WTC11 (cell line): ENCODE results near the gene SNRPB2. TPM values are rescaled to one million over a fixed set of nuclear protein-coding genes. Genes with fewer than 3 reads are reported as not detected.

Experiments
- ATAC-seq: fragments of 200-7000 bp; cut with Tn5 transposase; 2 replicates; pipeline ENCODE4 v1.10.0; 2021; ENCODE audit warnings: mild to moderate bottlenecking, moderate library complexity
- CTCF ChIA-PET: fragments of 300-600 bp; sonication (Branson Sonifier 250); formaldehyde crosslinking; loops from one replicate; lab custom pipeline; 2021; ENCODE audit warnings: antibody characterized with exemption; lab: Charles Lee
- POLR2A ChIA-PET: fragments of 350-600 bp; sonication (Branson Sonifier 250); formaldehyde crosslinking; loops from one replicate; lab custom pipeline; 2021; ENCODE audit warnings: antibody characterized with exemption; lab: Charles Lee
- DNase-seq: peaks from one replicate; pipeline ENCODE4 v3.0.0; 2021; ENCODE audit warnings: low spot score
- H3K27ac Mint-ChIP-seq: 2 replicates; pipeline ENCODE4 v1.8.0; 2021; ENCODE audit warnings: mixed read lengths
- H3K27me3 Mint-ChIP-seq: 2 replicates; pipeline ENCODE4 v1.8.0; 2021; ENCODE audit warnings: low read depth, mild to moderate bottlenecking, moderate library complexity, mixed read lengths
- H3K36me3 Mint-ChIP-seq: 2 replicates; pipeline ENCODE4 v1.8.0; 2021; ENCODE audit warnings: mixed read lengths
- H3K4me1 Mint-ChIP-seq: 2 replicates; pipeline ENCODE4 v1.8.0; 2022; ENCODE audit warnings: mixed read lengths
- H3K4me3 Mint-ChIP-seq: 2 replicates; pipeline ENCODE4 v1.8.0; 2021; ENCODE audit warnings: mild to moderate bottlenecking, moderate library complexity, mixed read lengths
- H3K9me3 Mint-ChIP-seq: 2 replicates; pipeline ENCODE4 v1.8.0; 2021; ENCODE audit warnings: mixed read lengths
- CDX4 ChIP-seq: fragments of 250-450 bp; sonication (Bioruptor Pico); IDR thresholded peaks from 2 replicates; pipeline ENCODE4 v1.9.0; 2021; ENCODE audit warnings: moderate library complexity, mild to moderate bottlenecking, inconsistent platforms, borderline replicate concordance
- E2F1 ChIP-seq: sonication (generic); formaldehyde crosslinking; IDR thresholded peaks from 2 replicates; pipeline ENCODE4 v1.8.0; 2022; ENCODE audit warnings: mild to moderate bottlenecking, missing genetic modification reagents
- ELF4 ChIP-seq: sonication (generic); formaldehyde crosslinking; IDR thresholded peaks from 2 replicates; pipeline ENCODE4 v1.8.1; 2022; ENCODE audit warnings: low read depth, mild to moderate bottlenecking, moderate library complexity, missing genetic modification reagents
- ESRRA ChIP-seq: sonication (generic); formaldehyde crosslinking; IDR thresholded peaks from 2 replicates; pipeline ENCODE4 v1.8.1; 2022; ENCODE audit warnings: mild to moderate bottlenecking, missing genetic modification reagents, borderline replicate concordance
- ETV6 ChIP-seq: sonication (generic); formaldehyde crosslinking; IDR thresholded peaks from 2 replicates; pipeline ENCODE4 v1.8.1; 2022; ENCODE audit warnings: mild to moderate bottlenecking, missing genetic modification reagents
- FOXJ3 ChIP-seq: sonication (generic); formaldehyde crosslinking; IDR thresholded peaks from 2 replicates; pipeline ENCODE4 v1.9.0; 2021; ENCODE audit warnings: missing genetic modification reagents, mild to moderate bottlenecking, borderline replicate concordance
- GABPB1 ChIP-seq: sonication (generic); formaldehyde crosslinking; IDR thresholded peaks from 2 replicates; pipeline ENCODE4 v1.8.1; 2023; ENCODE audit warnings: mild to moderate bottlenecking, missing genetic modification reagents
- GRHL2 ChIP-seq: fragments of 250-450 bp; sonication (Bioruptor Pico); IDR thresholded peaks from 2 replicates; pipeline ENCODE4 v1.8.0; 2022; ENCODE audit warnings: mild to moderate bottlenecking, moderate library complexity; ENCODE audit not compliant: insufficient replicate concordance, severe bottlenecking
- GTF2I ChIP-seq: fragments of 250-450 bp; sonication (Bioruptor Pico); conservative IDR thresholded peaks from 2 replicates; pipeline ENCODE4 v1.4.0; 2021; ENCODE audit warnings: mild to moderate bottlenecking
- HMGA2 ChIP-seq: fragments of 250-450 bp; sonication (Bioruptor Pico); IDR thresholded peaks from 2 replicates; pipeline ENCODE4 v1.4.0; 2021; ENCODE audit warnings: mild to moderate bottlenecking, moderate library complexity
- IRF2 ChIP-seq: sonication (generic); formaldehyde crosslinking; IDR thresholded peaks from 2 replicates; pipeline ENCODE4 v1.8.0; 2022; ENCODE audit warnings: low read depth, missing genetic modification reagents, borderline replicate concordance
- JAZF1 ChIP-seq: fragments of 250-450 bp; sonication (Bioruptor Pico); IDR thresholded peaks from 2 replicates; pipeline ENCODE4 v1.9.0; 2021; ENCODE audit warnings: moderate library complexity, mild to moderate bottlenecking, inconsistent platforms
- KAT7 ChIP-seq: sonication (generic); formaldehyde crosslinking; IDR thresholded peaks from 2 replicates; pipeline ENCODE4 v1.8.1; 2023; ENCODE audit warnings: missing genetic modification reagents, mild to moderate bottlenecking, borderline replicate concordance
- NFE2L1 ChIP-seq: sonication (generic); formaldehyde crosslinking; IDR thresholded peaks from 2 replicates; pipeline ENCODE4 v1.8.1; 2023; ENCODE audit warnings: missing genetic modification reagents
- NFYB ChIP-seq: sonication (generic); formaldehyde crosslinking; conservative IDR thresholded peaks from 2 replicates; pipeline ENCODE4 v1.8.0; 2022; ENCODE audit warnings: low read depth, missing genetic modification reagents
- NR1H2 ChIP-seq: sonication (generic); formaldehyde crosslinking; IDR thresholded peaks from 2 replicates; pipeline ENCODE4 v1.9.0; 2021; ENCODE audit warnings: mild to moderate bottlenecking, moderate library complexity, missing genetic modification reagents
- OVOL2 ChIP-seq: fragments of 250-450 bp; sonication (Bioruptor Pico); IDR thresholded peaks from 2 replicates; pipeline ENCODE4 v1.9.0; 2021; ENCODE audit warnings: mild to moderate bottlenecking, borderline replicate concordance
- RELA ChIP-seq: sonication (generic); formaldehyde crosslinking; IDR thresholded peaks from 2 replicates; pipeline ENCODE4 v1.8.1; 2022; ENCODE audit warnings: missing genetic modification reagents, mild to moderate bottlenecking, borderline replicate concordance
- SMAD3 ChIP-seq: sonication (generic); formaldehyde crosslinking; IDR thresholded peaks from 2 replicates; pipeline ENCODE4 v1.8.0; 2022; ENCODE audit warnings: missing genetic modification reagents, mild to moderate bottlenecking, borderline replicate concordance
- SOX15 ChIP-seq: fragments of 250-450 bp; sonication (Bioruptor Pico); IDR thresholded peaks from 2 replicates; pipeline ENCODE4 v1.9.0; 2021; ENCODE audit warnings: mild to moderate bottlenecking
- STAT6 ChIP-seq: sonication (generic); formaldehyde crosslinking; conservative IDR thresholded peaks from 2 replicates; pipeline ENCODE4 v1.8.1; 2023; ENCODE audit warnings: mild to moderate bottlenecking, low read depth, missing genetic modification reagents, moderate library complexity
- TEAD1 ChIP-seq: sonication (generic); formaldehyde crosslinking; IDR thresholded peaks from 2 replicates; pipeline ENCODE4 v1.8.0; 2022; ENCODE audit warnings: mild to moderate bottlenecking, missing genetic modification reagents
- ZMAT4 ChIP-seq: fragments of 250-450 bp; sonication (Bioruptor Pico); IDR thresholded peaks from 2 replicates; pipeline ENCODE4 v1.9.0; 2021; ENCODE audit warnings: mild to moderate bottlenecking
- ZNF219 ChIP-seq: sonication (generic); formaldehyde crosslinking; IDR thresholded peaks from 2 replicates; pipeline ENCODE4 v1.8.0; 2023; ENCODE audit warnings: missing genetic modification reagents, mild to moderate bottlenecking, borderline replicate concordance
- ZNF232 ChIP-seq: sonication (generic); formaldehyde crosslinking; IDR thresholded peaks from 2 replicates; pipeline ENCODE4 v1.8.0; 2022; ENCODE audit warnings: mild to moderate bottlenecking, missing genetic modification reagents
- ZNF263 ChIP-seq: sonication (generic); formaldehyde crosslinking; IDR thresholded peaks from 2 replicates; pipeline ENCODE4 v1.8.1; 2022; ENCODE audit warnings: low read depth, mild to moderate bottlenecking, moderate library complexity, missing genetic modification reagents
- ZNF281 ChIP-seq: sonication (generic); formaldehyde crosslinking; IDR thresholded peaks from 2 replicates; pipeline ENCODE4 v1.8.0; 2023; ENCODE audit warnings: mild to moderate bottlenecking, missing genetic modification reagents
- total RNA-seq: library from RNA; stranded (reverse); gene quantifications from 3 replicates; pipeline ENCODE4 v1.2.3, GENCODE V29; 2021

The SNRPB2 gene
- total RNA-seq, 1 experiment from 2014 or later = 88.3 TPM

GRCh38 chr20:16712511-16712947 lies 17.3 kb upstream of the SNRPB2 start:
- ATAC-seq = no peak
- peaks cover 18% of the 10 kb centered on the region for H3K4me1 Mint-ChIP-seq
- H3K27ac Mint-ChIP-seq = no peak overlapping the region
- no peak for DNase-seq
- H3K4me3 Mint-ChIP-seq = no peak overlapping the region
- ChIA-PET CTCF (no interaction called here), POLR2A (no interaction called here)
- TF ChIP-seq TEAD1 (CRISPR knock-in tag) (no peak), ZNF263 (CRISPR knock-in tag) (no peak), NFE2L1 (CRISPR knock-in tag) (no peak), GTF2I (CRISPR knock-in tag) (no peak), SMAD3 (CRISPR knock-in tag) (no peak), GABPB1 (CRISPR knock-in tag) (no peak), ZNF232 (CRISPR knock-in tag) (no peak), STAT6 (CRISPR knock-in tag) (no peak), ESRRA (CRISPR knock-in tag) (no peak), KAT7 (CRISPR knock-in tag) (no peak), SOX15 (CRISPR knock-in tag) (no peak), IRF2 (no peak), JAZF1 (CRISPR knock-in tag) (no peak), FOXJ3 (CRISPR knock-in tag) (no peak), CDX4 (CRISPR knock-in tag) (no peak), ZNF281 (CRISPR knock-in tag) (no peak), NFYB (no peak), E2F1 (CRISPR knock-in tag) (no peak)
- H3K27me3 Mint-ChIP-seq = no peaks in the 10 kb centered on the region
- H3K9me3 Mint-ChIP-seq = peaks cover 11% of the 10 kb centered on the region
- peaks cover 5% of the 10 kb centered on the region for H3K36me3 Mint-ChIP-seq

- H3K4me1 Mint-ChIP-seq = peaks cover 18% of the 10 kb centered on the region
- H3K27ac Mint-ChIP-seq = no peak overlapping the region
- H3K27me3 Mint-ChIP-seq = no peaks in the 10 kb centered on the region
- ATAC-seq (peak; percentile 52), DNase-seq (no peak)
- CTCF ChIA-PET = no interaction called here
- H3K36me3 Mint-ChIP-seq = no peaks in the 10 kb centered on the region
- POLR2A ChIA-PET = no interaction called here
- peaks cover 5% of the 10 kb centered on the region for H3K9me3 Mint-ChIP-seq
- H3K4me3 Mint-ChIP-seq = no peak overlapping the region
- TF ChIP-seq ZNF281 (CRISPR knock-in tag) (no peak), ETV6 (CRISPR knock-in tag) (no peak), ZNF219 (CRISPR knock-in tag) (no peak), NR1H2 (CRISPR knock-in tag) (no peak), ZMAT4 (CRISPR knock-in tag) (no peak), HMGA2 (CRISPR knock-in tag) (no peak), OVOL2 (CRISPR knock-in tag) (no peak), ELF4 (no peak), RELA (no peak), GRHL2 (CRISPR knock-in tag) (no peak)
These were observed 16.8 kb upstream of the SNRPB2 start for GRCh38 chr20:16713066-16713465.
